Right renal cortex interstitium (tissue), 3 donors: ENCODE data around the gene NCOA3. TPM values are rescaled to one million over a fixed set of nuclear protein-coding genes. Genes with fewer than 3 reads are reported as not detected.
"Not testable (repeated sequence)": the region's sequence is repeated elsewhere in the genome, so short reads cannot be mapped to it uniquely, and the experiment has no call there.

ENCODE experiments used
- DNase-seq, 3 donors: peaks; one replicate each; pipeline ENCODE4 v3.0.0-alpha.2; 2013; ENCODE audit warnings: low read depth in 3 of 3, low spot score in 2 of 3
- polyA plus RNA-seq, 3 donors: library from polyadenylated mRNA; unstranded; fragments of 120-200 nt; gene quantifications; one replicate each; pipeline ENCODE4 v1.2.1, GENCODE V29; 2013; ENCODE audit not compliant: insufficient read length in 3 of 3

Gene NCOA3
- 10 to 100 TPM; 34.2 to 36.6 (median 35.3) TPM for polyA plus RNA-seq

- DNase-seq = peak; percentile 71 to 90 (median 88)
Measured at GRCh38 chr20:47501482-47502270, at the start of gene NCOA3. TSS of gene NCOA3 (plus strand) at chr20:47501887. CDS start at chr20:47622248, 120,361 bp downstream.

- no peak for DNase-seq
Measured at GRCh38 chr20:47452736-47453161, 48.9 kb upstream of the NCOA3 start.

GRCh38 chr20:47453167-47453782 lies 48.4 kb upstream of the NCOA3 start:
- no peak for DNase-seq

- no peak for DNase-seq
Measured at GRCh38 chr20:47454298-47455132, 47.2 kb upstream of the NCOA3 start.

- no peak for DNase-seq
Measured at GRCh38 chr20:47455133-47456040, 46.3 kb upstream of the NCOA3 start.

GRCh38 chr20:47456041-47456537 lies 45.6 kb upstream of the NCOA3 start:
- no peak for DNase-seq

- DNase-seq = no peak
Measured at GRCh38 chr20:47456952-47457724, 44.5 kb upstream of the NCOA3 start.

GRCh38 chr20:47458280-47459050 lies 43.2 kb upstream of the NCOA3 start:
- DNase-seq = not testable (repeated sequence)

- no peak for DNase-seq
Measured at GRCh38 chr20:47459344-47460073, 42.2 kb upstream of the NCOA3 start.

- not testable (repeated sequence) for DNase-seq
Measured at GRCh38 chr20:47460761-47461112, 41.0 kb upstream of the NCOA3 start.

GRCh38 chr20:47461120-47461685 lies 40.5 kb upstream of the NCOA3 start:
- DNase-seq = no peak

GRCh38 chr20:47461906-47462305 lies 39.8 kb upstream of the NCOA3 start:
- not testable (repeated sequence) for DNase-seq

GRCh38 chr20:47464380-47465101 lies 37.1 kb upstream of the NCOA3 start:
- no peak for DNase-seq

- no peak for DNase-seq
Measured at GRCh38 chr20:47465335-47466090, 36.2 kb upstream of the NCOA3 start.

- no peak for DNase-seq
Measured at GRCh38 chr20:47466213-47466612, 35.5 kb upstream of the NCOA3 start.
